ENCODE measurements around the gene TECPR2. TPM values are rescaled to one million over a fixed set of nuclear protein-coding genes. Genes with fewer than 3 reads are reported as not detected.
A peak's percentile ranks its signal among the peaks of the same experiment; 100 is the strongest.

The TECPR2 gene
- total and polyA plus RNA-seq, 2 of the 13 experiments (the other 11 are each of a cell fraction or from before 2014, with no cell fraction given) = 3.5 to 5.7 TPM

DNA sequence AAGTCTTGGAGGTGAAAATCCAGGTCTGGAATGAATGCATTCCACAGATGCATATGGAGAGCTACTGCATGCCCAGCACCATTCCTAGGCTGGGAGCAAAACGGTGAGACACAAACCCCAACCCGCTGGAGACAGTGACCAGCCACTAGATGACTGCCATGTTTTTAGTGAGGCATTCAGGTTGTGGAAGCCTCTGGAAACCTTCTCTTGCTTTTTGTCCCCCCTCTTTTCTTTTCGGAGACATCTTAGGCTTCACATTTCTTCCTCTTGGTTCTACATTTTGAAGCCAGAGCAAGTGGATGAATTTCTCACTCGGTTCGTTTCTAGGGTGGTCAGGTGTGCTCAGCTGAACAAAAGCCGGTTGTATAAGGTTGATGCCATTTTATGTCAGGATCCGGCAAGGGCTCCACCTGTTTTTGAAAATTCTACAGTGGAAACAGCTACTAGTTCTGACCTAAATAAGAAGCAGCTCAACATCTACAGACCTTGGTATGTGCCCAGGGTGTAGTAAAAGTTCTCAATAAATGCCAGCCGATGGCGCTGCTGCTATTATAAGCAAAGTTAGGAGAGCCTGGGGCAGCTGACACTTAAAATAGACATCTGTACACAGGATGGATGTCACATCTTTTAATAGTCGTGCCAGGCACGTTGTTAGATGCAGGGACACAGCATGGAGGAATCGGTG, 45.0 kb upstream of the TECPR2 start (continued):
- TF ChIP-seq SIN3B (IDR thresholded peaks at IDR 0.05; ENCODE audit: low read length) = 0 out of 2 replicates have a peak, but pooled peaks have one; percentile 6
- no peak for TF ChIP-seq NFIB (CRISPR knock-in tag; IDR thresholded peaks at IDR 0.05; ENCODE audit: borderline replicate concordance)
- 0 out of 2 replicates have a peak, but pooled peaks have one; percentile 11 for TF ChIP-seq PHF8 (CRISPR knock-in tag; IDR thresholded peaks at IDR 0.05)
- 0 out of 2 replicates have a peak, but pooled peaks have one; percentile 51 for TF ChIP-seq SALL2 (CRISPR knock-in tag; IDR thresholded peaks at IDR 0.05)
- TF ChIP-seq, protein P1, sequence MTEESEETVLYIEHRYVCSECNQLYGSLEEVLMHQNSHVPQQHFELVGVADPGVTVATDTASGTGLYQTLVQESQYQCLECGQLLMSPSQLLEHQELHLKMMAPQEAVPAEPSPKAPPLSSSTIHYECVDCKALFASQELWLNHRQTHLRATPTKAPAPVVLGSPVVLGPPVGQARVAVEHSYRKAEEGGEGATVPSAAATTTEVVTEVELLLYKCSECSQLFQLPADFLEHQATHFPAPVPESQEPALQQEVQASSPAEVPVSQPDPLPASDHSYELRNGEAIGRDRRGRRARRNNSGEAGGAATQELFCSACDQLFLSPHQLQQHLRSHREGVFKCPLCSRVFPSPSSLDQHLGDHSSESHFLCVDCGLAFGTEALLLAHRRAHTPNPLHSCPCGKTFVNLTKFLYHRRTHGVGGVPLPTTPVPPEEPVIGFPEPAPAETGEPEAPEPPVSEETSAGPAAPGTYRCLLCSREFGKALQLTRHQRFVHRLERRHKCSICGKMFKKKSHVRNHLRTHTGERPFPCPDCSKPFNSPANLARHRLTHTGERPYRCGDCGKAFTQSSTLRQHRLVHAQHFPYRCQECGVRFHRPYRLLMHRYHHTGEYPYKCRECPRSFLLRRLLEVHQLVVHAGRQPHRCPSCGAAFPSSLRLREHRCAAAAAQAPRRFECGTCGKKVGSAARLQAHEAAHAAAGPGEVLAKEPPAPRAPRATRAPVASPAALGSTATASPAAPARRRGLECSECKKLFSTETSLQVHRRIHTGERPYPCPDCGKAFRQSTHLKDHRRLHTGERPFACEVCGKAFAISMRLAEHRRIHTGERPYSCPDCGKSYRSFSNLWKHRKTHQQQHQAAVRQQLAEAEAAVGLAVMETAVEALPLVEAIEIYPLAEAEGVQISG (CRISPR knock-in tag; IDR thresholded peaks at IDR 0.05) = 0 out of 2 replicates have a peak, but pooled peaks have one; percentile 6
- 0 out of 2 replicates have a peak, but pooled peaks have one; percentile 24 for TF ChIP-seq ZMAT3 (CRISPR knock-in tag; conservative IDR thresholded peaks at IDR 0.05)
- TF ChIP-seq, protein P2, sequence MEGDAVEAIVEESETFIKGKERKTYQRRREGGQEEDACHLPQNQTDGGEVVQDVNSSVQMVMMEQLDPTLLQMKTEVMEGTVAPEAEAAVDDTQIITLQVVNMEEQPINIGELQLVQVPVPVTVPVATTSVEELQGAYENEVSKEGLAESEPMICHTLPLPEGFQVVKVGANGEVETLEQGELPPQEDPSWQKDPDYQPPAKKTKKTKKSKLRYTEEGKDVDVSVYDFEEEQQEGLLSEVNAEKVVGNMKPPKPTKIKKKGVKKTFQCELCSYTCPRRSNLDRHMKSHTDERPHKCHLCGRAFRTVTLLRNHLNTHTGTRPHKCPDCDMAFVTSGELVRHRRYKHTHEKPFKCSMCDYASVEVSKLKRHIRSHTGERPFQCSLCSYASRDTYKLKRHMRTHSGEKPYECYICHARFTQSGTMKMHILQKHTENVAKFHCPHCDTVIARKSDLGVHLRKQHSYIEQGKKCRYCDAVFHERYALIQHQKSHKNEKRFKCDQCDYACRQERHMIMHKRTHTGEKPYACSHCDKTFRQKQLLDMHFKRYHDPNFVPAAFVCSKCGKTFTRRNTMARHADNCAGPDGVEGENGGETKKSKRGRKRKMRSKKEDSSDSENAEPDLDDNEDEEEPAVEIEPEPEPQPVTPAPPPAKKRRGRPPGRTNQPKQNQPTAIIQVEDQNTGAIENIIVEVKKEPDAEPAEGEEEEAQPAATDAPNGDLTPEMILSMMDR (CRISPR knock-in tag; IDR thresholded peaks at IDR 0.05) = peak; percentile 66
- TF ChIP-seq, protein P3, sequence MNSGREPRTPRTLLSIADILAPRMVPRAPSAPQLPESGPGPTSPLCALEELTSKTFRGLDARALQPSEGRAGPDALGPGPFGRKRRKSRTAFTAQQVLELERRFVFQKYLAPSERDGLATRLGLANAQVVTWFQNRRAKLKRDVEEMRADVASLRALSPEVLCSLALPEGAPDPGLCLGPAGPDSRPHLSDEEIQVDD (CRISPR knock-in tag; IDR thresholded peaks at IDR 0.05; ENCODE audit: borderline replicate concordance) = 0 out of 2 replicates have a peak, but pooled peaks have one; percentile 22
- no peak for TF ChIP-seq ZNF660 (CRISPR knock-in tag; IDR thresholded peaks at IDR 0.05; ENCODE audit: borderline replicate concordance, low read depth)
- 0 out of 2 replicates have a peak, but pooled peaks have one; percentile 35 for TF ChIP-seq MED1 (CRISPR knock-in tag; IDR thresholded peaks at IDR 0.05)
- TF ChIP-seq, protein P4, sequence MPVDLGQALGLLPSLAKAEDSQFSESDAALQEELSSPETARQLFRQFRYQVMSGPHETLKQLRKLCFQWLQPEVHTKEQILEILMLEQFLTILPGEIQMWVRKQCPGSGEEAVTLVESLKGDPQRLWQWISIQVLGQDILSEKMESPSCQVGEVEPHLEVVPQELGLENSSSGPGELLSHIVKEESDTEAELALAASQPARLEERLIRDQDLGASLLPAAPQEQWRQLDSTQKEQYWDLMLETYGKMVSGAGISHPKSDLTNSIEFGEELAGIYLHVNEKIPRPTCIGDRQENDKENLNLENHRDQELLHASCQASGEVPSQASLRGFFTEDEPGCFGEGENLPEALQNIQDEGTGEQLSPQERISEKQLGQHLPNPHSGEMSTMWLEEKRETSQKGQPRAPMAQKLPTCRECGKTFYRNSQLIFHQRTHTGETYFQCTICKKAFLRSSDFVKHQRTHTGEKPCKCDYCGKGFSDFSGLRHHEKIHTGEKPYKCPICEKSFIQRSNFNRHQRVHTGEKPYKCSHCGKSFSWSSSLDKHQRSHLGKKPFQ (CRISPR knock-in tag; IDR thresholded peaks at IDR 0.05; ENCODE audit: insufficient replicate concordance) = peak; percentile 13
- TF ChIP-seq, protein P5, sequence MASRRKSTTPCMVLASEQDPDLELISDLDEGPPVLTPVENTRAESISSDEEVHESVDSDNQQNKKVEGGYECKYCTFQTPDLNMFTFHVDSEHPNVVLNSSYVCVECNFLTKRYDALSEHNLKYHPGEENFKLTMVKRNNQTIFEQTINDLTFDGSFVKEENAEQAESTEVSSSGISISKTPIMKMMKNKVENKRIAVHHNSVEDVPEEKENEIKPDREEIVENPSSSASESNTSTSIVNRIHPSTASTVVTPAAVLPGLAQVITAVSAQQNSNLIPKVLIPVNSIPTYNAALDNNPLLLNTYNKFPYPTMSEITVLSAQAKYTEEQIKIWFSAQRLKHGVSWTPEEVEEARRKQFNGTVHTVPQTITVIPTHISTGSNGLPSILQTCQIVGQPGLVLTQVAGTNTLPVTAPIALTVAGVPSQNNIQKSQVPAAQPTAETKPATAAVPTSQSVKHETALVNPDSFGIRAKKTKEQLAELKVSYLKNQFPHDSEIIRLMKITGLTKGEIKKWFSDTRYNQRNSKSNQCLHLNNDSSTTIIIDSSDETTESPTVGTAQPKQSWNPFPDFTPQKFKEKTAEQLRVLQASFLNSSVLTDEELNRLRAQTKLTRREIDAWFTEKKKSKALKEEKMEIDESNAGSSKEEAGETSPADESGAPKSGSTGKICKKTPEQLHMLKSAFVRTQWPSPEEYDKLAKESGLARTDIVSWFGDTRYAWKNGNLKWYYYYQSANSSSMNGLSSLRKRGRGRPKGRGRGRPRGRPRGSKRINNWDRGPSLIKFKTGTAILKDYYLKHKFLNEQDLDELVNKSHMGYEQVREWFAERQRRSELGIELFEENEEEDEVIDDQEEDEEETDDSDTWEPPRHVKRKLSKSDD (CRISPR knock-in tag; IDR thresholded peaks at IDR 0.05; ENCODE audit: low read depth) = 0 out of 2 replicates have a peak, but pooled peaks have one; percentile 44
- TF ChIP-seq, protein P6, sequence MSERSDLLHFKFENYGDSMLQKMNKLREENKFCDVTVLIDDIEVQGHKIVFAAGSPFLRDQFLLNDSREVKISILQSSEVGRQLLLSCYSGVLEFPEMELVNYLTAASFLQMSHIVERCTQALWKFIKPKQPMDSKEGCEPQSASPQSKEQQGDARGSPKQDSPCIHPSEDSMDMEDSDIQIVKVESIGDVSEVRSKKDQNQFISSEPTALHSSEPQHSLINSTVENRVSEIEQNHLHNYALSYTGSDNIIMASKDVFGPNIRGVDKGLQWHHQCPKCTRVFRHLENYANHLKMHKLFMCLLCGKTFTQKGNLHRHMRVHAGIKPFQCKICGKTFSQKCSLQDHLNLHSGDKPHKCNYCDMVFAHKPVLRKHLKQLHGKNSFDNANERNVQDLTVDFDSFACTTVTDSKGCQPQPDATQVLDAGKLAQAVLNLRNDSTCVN (CRISPR knock-in tag; IDR thresholded peaks at IDR 0.05; ENCODE audit: borderline replicate concordance) = no peak
- TF ChIP-seq, protein P7, sequence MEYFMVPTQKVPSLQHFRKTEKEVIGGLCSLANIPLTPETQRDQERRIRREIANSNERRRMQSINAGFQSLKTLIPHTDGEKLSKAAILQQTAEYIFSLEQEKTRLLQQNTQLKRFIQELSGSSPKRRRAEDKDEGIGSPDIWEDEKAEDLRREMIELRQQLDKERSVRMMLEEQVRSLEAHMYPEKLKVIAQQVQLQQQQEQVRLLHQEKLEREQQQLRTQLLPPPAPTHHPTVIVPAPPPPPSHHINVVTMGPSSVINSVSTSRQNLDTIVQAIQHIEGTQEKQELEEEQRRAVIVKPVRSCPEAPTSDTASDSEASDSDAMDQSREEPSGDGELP (IDR thresholded peaks at IDR 0.05; ENCODE audit: borderline replicate concordance, low read depth) = peak; percentile 38; the same call in 1 of the 2 replicates
